Ascending aorta (tissue), 2 donors: ENCODE data around the gene NAP1L1. TPM values are rescaled to one million over a fixed set of nuclear protein-coding genes. Genes with fewer than 3 reads are reported as not detected.

Source experiments
- DNase-seq, 2 donors: peaks; one replicate each; pipeline ENCODE4 v3.0.0-alpha.2; 2019; ENCODE audit warnings: low spot score in 2 of 2
- H3K27ac ChIP-seq, 2 donors: fragments of 200-600 bp; sonication (generic); one replicate each; pipeline ENCODE4 v1.5.1; 2016 to 2017; ENCODE audit warnings: mild to moderate bottlenecking in 1 of 2
- H3K27me3 ChIP-seq: fragments of 200-600 bp; sonication (generic); one replicate; pipeline ENCODE4 v1.5.1; 2017
- H3K36me3 ChIP-seq, 2 donors: fragments of 200-600 bp; sonication (generic); one replicate each; pipeline ENCODE4 v1.5.1; 2016
- H3K4me1 ChIP-seq, 2 donors: fragments of 200-600 bp; sonication (generic); one replicate each; pipeline ENCODE4 v1.5.1; 2016 to 2017; ENCODE audit warnings: mild to moderate bottlenecking in 1 of 2
- H3K4me3 ChIP-seq, 2 donors: fragments of 200-600 bp; sonication (generic); one replicate each; pipeline ENCODE4 v1.5.1; 2016 to 2017; ENCODE audit warnings: mild to moderate bottlenecking in 1 of 2
- H3K9me3 ChIP-seq, 2 donors: fragments of 200-600 bp; sonication (generic); one replicate each; pipeline ENCODE4 v1.5.1; 2016
- intact Hi-C: fragments of 100-400 bp; cut with DNase I; formaldehyde crosslinking; loops from one replicate; pipeline ENCODE4 v1.15.1; 2023
- total RNA-seq: library from RNA; depleted of rRNA; stranded (reverse); fragments of >200 nt; gene quantifications from one replicate; pipeline ENCODE4 v1.1.0, GENCODE V29; 2016
- TF ChIP-seq, protein P1 (sequence below), 3 experiments: fragments of 200-600 bp in 2 of 3; fragments of 450-650 bp in 1 of 3; sonication (generic) in 2 of 3; IDR thresholded peaks; one replicate each; pipeline ENCODE4 v1.5.1; 2016 to 2019; ENCODE audit warnings: antibody characterized with exemption in 3 of 3, mild to moderate bottlenecking in 1 of 3, moderate library complexity in 1 of 3

The NAP1L1 gene, protein sequence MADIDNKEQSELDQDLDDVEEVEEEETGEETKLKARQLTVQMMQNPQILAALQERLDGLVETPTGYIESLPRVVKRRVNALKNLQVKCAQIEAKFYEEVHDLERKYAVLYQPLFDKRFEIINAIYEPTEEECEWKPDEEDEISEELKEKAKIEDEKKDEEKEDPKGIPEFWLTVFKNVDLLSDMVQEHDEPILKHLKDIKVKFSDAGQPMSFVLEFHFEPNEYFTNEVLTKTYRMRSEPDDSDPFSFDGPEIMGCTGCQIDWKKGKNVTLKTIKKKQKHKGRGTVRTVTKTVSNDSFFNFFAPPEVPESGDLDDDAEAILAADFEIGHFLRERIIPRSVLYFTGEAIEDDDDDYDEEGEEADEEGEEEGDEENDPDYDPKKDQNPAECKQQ
- total RNA-seq: 116 TPM

DNA sequence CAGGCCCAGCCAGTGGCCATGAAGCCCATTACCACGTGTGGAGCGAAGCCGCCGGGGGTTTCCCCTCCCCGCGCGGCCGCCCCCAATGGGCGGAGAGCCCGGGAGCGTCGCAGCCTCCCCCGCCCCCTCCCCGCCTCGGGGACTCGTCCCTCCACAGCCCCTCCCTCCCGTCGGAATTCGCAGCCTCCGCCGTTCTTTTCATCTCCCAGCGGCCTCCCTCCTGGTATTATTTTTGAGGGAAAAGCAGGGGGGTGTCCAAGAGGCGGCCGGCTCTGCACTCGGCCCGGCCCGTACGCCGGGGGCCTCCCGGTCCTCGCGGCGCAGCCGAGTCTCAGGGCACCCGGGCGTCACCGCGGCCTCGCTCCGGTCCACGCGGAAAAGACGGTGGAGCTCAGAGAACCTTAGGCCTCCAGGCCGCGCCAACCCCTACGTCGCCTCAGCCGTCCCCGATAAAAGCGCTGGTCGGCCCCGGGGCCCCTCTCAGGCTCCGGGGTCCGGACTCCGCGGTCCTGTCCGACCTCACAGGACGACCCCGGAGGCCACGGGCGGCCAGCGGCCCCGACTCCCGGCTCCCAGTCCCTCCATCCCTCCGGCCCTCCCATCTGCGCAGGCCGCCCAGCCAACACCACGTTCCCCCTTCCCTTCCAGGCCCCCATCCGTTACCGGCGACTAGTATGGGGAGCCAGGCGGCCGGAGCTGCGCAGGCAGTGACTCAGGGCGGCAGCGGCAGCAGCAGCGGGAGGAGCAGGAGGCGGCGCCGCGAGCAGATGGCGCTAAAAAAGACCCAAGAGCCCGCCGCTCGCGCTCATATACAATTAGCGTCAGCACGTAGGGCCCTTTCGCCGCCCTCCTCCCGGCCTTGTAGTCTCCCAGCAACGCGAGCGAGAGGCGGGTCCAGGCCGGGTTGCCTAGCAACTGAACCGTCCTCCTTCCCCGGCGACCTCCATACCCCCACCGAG is at the start of gene NAP1L1:
NAP1L1 (minus strand) TSS at position 782 of the 959 bp plus-strand sequence. CDS start 10,466 bp downstream, outside the sequence.
- Histone ChIP-seq H3K36me3 (peaks cover 0 to 1% of the 10 kb centered on the region in 2 donors), H3K4me3 (peak within 1 kb of the TSS; percentile 71 to 77), H3K9me3 (no peaks in the 10 kb centered on the region), H3K27ac (peak within 1 kb of the TSS; percentile 99), H3K27me3 (no peaks in the 10 kb centered on the region), H3K4me1 (peaks cover 7 to 18% of the 10 kb centered on the region in 2 donors)
- TF ChIP-seq, protein P1, sequence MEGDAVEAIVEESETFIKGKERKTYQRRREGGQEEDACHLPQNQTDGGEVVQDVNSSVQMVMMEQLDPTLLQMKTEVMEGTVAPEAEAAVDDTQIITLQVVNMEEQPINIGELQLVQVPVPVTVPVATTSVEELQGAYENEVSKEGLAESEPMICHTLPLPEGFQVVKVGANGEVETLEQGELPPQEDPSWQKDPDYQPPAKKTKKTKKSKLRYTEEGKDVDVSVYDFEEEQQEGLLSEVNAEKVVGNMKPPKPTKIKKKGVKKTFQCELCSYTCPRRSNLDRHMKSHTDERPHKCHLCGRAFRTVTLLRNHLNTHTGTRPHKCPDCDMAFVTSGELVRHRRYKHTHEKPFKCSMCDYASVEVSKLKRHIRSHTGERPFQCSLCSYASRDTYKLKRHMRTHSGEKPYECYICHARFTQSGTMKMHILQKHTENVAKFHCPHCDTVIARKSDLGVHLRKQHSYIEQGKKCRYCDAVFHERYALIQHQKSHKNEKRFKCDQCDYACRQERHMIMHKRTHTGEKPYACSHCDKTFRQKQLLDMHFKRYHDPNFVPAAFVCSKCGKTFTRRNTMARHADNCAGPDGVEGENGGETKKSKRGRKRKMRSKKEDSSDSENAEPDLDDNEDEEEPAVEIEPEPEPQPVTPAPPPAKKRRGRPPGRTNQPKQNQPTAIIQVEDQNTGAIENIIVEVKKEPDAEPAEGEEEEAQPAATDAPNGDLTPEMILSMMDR (IDR thresholded peaks at IDR 0.05): no peak
- intact Hi-C loops: loop anchor here (1.0 to 10.0 kb wide), 7 partner anchors 53 to 795 kb away; partner anchors contain the start of genes BBS10, CSRP2, KRR1 and OSBPL8
- DNase-seq: peak; percentile 92 to 99

DNA sequence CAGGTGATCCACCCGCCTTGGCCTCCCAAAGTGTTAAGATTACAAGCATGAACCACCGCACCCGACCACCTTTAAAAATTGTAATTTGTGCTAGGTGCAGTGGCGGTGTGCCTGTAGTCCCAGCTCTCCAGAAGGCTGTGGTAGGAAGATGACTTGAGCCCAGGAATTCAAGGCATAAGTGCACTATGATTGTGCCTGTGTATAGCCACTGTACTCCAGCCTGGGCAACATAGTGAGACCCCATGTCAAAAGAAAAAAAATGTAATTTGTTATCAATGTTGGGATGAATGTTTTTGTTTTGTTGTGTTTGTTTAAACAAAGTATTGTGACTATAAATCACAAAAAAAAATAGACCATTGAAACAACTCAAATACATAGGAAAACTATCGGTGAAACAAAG is 43.1 kb upstream of the NAP1L1 start:
- no peaks in the 10 kb centered on the region for H3K36me3 ChIP-seq
- H3K27me3 ChIP-seq: no peaks in the 10 kb centered on the region
- H3K4me1 ChIP-seq: no peaks in the 10 kb centered on the region
- H3K27ac ChIP-seq: no peak overlapping the region
- H3K4me3 ChIP-seq: no peak overlapping the region
- TF ChIP-seq, protein P1 (IDR thresholded peaks at IDR 0.05): no peak
- no peak for DNase-seq
- intact Hi-C loops: no loop called here
- H3K9me3 ChIP-seq: no peaks in the 10 kb centered on the region

DNA sequence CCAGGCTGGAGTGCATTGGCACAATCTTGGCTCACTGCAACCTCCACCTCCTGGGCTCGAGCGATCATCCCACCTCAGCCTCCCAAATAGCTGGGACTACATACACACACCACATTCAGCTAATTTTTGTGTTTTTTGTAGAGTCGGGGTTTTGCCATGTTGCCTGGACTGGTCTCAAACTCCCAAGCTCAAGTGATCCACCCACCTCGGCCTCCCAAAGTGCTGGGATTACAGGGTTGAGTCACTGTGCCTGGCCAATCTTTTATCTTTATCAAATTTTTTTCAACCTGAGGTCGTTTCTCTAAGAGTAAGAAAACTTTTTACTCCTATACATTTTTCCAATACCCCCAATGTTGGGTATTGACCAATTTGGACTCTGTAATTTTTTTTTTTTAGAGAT is 40.0 kb upstream of the NAP1L1 start:
- H3K9me3 ChIP-seq: no peaks in the 10 kb centered on the region
- no peak overlapping the region for H3K4me3 ChIP-seq
- TF ChIP-seq, protein P1 (IDR thresholded peaks at IDR 0.05): no peak
- H3K27ac ChIP-seq: no peak overlapping the region
- no peaks in the 10 kb centered on the region for H3K27me3 ChIP-seq
- intact Hi-C loops: no loop called here
- H3K4me1 ChIP-seq: no peaks in the 10 kb centered on the region
- no peak for DNase-seq
- H3K36me3 ChIP-seq: no peaks in the 10 kb centered on the region

DNA sequence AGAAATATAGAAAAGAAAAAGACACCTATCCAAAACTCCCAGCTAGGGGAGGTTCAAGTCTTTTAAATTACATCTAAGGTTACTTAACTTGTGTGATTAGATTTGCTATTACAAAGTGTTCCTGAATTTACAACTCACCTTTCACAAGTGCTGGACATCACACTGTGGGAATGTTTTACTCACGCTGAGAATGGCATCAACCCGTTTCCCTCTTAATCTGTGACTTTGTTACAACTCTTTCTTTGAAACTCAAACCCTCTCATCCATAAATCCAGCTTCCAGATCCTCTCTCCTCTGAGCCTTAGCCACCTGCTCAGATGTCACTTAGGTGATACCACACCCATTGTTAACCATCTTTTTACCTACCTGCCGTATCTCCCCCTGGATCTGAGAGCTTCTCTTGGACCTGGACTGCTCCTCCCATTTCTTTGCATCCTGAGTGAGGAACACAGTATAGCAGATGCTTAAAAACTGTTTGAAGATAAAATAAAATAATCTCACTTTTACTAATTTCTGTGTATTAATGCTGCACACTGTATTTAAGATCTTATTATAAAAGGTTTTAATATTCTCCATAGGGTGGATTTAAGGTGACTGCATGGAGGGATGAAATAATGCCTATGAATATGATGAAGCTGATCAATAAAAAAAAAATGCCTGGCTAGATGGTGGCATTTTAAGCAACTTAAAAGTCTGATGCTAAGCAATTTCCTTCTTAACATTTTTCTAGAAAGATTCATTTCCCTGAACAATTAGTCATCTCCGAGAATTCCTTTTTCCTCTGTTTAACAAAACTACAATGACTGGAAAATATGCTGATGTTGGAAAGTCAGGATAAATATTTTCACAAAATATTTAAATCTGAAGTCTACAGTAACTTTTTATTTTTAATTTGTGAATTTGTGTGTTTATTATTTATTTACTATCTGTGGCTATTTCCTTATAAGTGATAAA is 39.1 kb upstream of the NAP1L1 start:
- no peak for DNase-seq
- TF ChIP-seq, protein P1 (IDR thresholded peaks at IDR 0.05): no peak
- Histone ChIP-seq H3K27me3 (no peaks in the 10 kb centered on the region), H3K4me3 (no peak overlapping the region), H3K36me3 (no peaks in the 10 kb centered on the region), H3K9me3 (no peaks in the 10 kb centered on the region), H3K4me1 (no peaks in the 10 kb centered on the region), H3K27ac (peak overlapping the region in 1 of 2 donors; percentile 6)
- intact Hi-C loops: no loop called here

DNA sequence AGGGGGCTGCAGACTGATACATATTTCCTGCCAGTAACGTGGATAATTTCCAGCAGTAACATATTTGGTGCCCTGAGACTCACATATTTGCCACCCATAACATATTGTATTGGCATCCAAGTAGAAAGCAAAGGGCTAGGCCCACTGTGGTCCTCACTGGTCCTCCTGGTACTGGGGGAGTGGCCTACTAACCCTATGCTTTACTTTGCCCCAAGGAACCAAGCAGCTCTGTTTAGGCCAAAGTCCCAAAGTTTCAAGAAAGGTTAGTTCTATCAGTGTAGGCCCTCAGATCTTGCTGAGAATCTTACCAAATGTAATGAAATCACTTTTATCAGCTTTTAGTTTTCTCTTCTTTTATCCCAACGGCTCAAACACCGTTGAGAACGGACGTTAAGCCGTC is 35.4 kb upstream of the NAP1L1 start:
- DNase-seq: no peak
- Histone ChIP-seq H3K4me3 (no peak overlapping the region), H3K27me3 (no peaks in the 10 kb centered on the region), H3K9me3 (no peaks in the 10 kb centered on the region), H3K27ac (no peak overlapping the region), H3K36me3 (no peaks in the 10 kb centered on the region), H3K4me1 (no peaks in the 10 kb centered on the region)
- intact Hi-C loops: no loop called here
- TF ChIP-seq, protein P1 (IDR thresholded peaks at IDR 0.05): no peak
